ENCODE measurements around the gene AGBL3. TPM values are rescaled to one million over a fixed set of nuclear protein-coding genes. Genes with fewer than 3 reads are reported as not detected.

The AGBL3 gene
- total and polyA plus RNA-seq, 7 donors: 0.51 to 3.5 (median 1.3) TPM

- TF ChIP-seq CTCF (IDR thresholded peaks at IDR 0.05): no peak
- no peak for DNase-seq
- Histone ChIP-seq H3K4me1 (no peaks in the 10 kb centered on the region), H3K9me3 (no peaks in the 10 kb centered on the region), H3K27ac (no peak overlapping the region), H3K4me3 (no peak overlapping the region), H3K27me3 (ENCODE audit: insufficient read depth in 3 of 3, low read length in 2 of 3) (no peaks in the 10 kb centered on the region), H3K36me3 (ENCODE audit: insufficient read depth in 1 of 2, low read depth in 1 of 2) (peaks cover 0 to 3% of the 10 kb centered on the region in 2 donors)
- intact Hi-C loops (cut with DNase I): no loop called here
- WGBS, 3 donors: 48 to 57% (median 53%) methylated on average over 3 of the region's 3 CpGs
- no peak for ATAC-seq
Measured at GRCh38 chr7:135098391-135098790, 112.1 kb downstream of the AGBL3 start.

GRCh38 chr7:135100856-135101255 is 114.5 kb downstream of the AGBL3 start:
- H3K4me3 ChIP-seq: no peak overlapping the region
- no peaks in the 10 kb centered on the region for H3K36me3 ChIP-seq (ENCODE audit: insufficient read depth in 1 of 2, low read depth in 1 of 2)
- intact Hi-C loops (cut with DNase I): no loop called here
- H3K27me3 ChIP-seq (ENCODE audit: insufficient read depth in 3 of 3, low read length in 2 of 3): no peaks in the 10 kb centered on the region
- no peak for TF ChIP-seq CTCF (IDR thresholded peaks at IDR 0.05)
- ATAC-seq: no peak
- peaks cover 4% of the 10 kb centered on the region for H3K9me3 ChIP-seq
- H3K4me1 ChIP-seq: no peaks in the 10 kb centered on the region
- no peak for DNase-seq
- H3K27ac ChIP-seq: no peak overlapping the region

- Histone ChIP-seq H3K27me3 (ENCODE audit: insufficient read depth in 3 of 3, low read length in 2 of 3) (no peaks in the 10 kb centered on the region), H3K4me3 (no peak overlapping the region), H3K9me3 (peaks cover 4% of the 10 kb centered on the region), H3K4me1 (no peaks in the 10 kb centered on the region), H3K36me3 (ENCODE audit: insufficient read depth in 1 of 2, low read depth in 1 of 2) (no peaks in the 10 kb centered on the region), H3K27ac (no peak overlapping the region)
- DNase-seq (no peak), ATAC-seq (no peak)
- intact Hi-C loops (cut with DNase I): no loop called here
- no peak for TF ChIP-seq CTCF (IDR thresholded peaks at IDR 0.05)
Measured at GRCh38 chr7:135102372-135102771, 116.1 kb downstream of the AGBL3 start.

GRCh38 chr7:135109562-135109961 is 123.3 kb downstream of the AGBL3 start:
- H3K27me3 ChIP-seq (ENCODE audit: insufficient read depth in 3 of 3, low read length in 2 of 3): no peaks in the 10 kb centered on the region
- DNase-seq (no peak), ATAC-seq (no peak)
- H3K27ac ChIP-seq: no peak overlapping the region
- no peak for TF ChIP-seq CTCF (IDR thresholded peaks at IDR 0.05)
- H3K9me3 ChIP-seq: peaks cover 4% of the 10 kb centered on the region
- 87 to 91% (median 88%) methylated on average over 4 of the region's 4 CpGs for WGBS, 3 donors
- no peak overlapping the region for H3K4me3 ChIP-seq
- no peaks in the 10 kb centered on the region for H3K4me1 ChIP-seq
- H3K36me3 ChIP-seq (ENCODE audit: insufficient read depth in 1 of 2, low read depth in 1 of 2): no peaks in the 10 kb centered on the region
- intact Hi-C loops (cut with DNase I): no loop called here

GRCh38 chr7:135109976-135110375 is 123.7 kb downstream of the AGBL3 start:
- Histone ChIP-seq H3K36me3 (ENCODE audit: insufficient read depth in 1 of 2, low read depth in 1 of 2) (no peaks in the 10 kb centered on the region), H3K9me3 (peaks cover 4% of the 10 kb centered on the region), H3K27ac (no peak overlapping the region), H3K4me3 (no peak overlapping the region), H3K4me1 (no peaks in the 10 kb centered on the region), H3K27me3 (ENCODE audit: insufficient read depth in 3 of 3, low read length in 2 of 3) (no peaks in the 10 kb centered on the region)
- TF ChIP-seq CTCF (IDR thresholded peaks at IDR 0.05): no peak
- DNase-seq (no peak), ATAC-seq (no peak)
- intact Hi-C loops (cut with DNase I): no loop called here
- 85 to 100% (median 91%) methylated on average over 1 of the region's 1 CpG for WGBS, 3 donors
